ENCODE results near the gene PTGES2.

Gene PTGES2

DNA sequence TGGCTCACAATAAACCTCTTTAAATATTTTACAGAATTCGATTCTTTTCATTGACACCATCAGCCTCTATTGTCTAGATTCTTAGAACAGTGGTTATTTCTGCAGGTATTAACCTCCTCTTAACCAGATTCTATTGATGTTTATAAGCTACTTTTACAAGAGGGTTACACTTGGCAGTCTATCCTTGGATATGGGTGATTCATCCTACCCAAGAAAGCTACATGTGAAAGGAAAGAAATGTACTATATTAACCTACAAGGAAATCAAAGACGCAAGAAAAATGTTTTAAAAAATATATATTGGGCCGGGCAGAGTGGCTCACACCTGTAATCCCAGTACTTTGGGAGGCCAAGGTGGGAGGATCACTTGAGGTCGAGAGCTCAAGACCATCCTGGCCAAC lies 42.8 kb downstream of the PTGES2 start:
- CTCF ChIA-PET = interaction anchor here (0.9 to 1.9 kb wide), 7 partner anchors 9 to 140 kb away, joined by 3 to 11 read pairs (median 5); no protein-coding TSS in a partner anchor
- no peak for DNase-seq (ENCODE audit: extremely low spot score)
- TF ChIP-seq CTCF (IDR thresholded peaks at IDR 0.05; ENCODE audit: control extremely low read depth, extremely low read depth, low read depth, missing control alignments) = no peak
- POLR2A ChIA-PET = interaction anchor here (0.6 kb wide), 1 partner anchor 168 kb away, joined by 3 read pairs; the partner anchor contains the start of gene ST6GALNAC4

- POLR2A ChIA-PET = no interaction called here
- no peak for DNase-seq (ENCODE audit: extremely low spot score)
- TF ChIP-seq CTCF (IDR thresholded peaks at IDR 0.05; ENCODE audit: control extremely low read depth, extremely low read depth, low read depth, missing control alignments) = no peak
Measured at GRCh38 chr9:128082151-128082550, 45.4 kb downstream of the PTGES2 start.

GRCh38 chr9:128081056-128081455 lies 46.5 kb downstream of the PTGES2 start:
- POLR2A ChIA-PET = no interaction called here
- no peak for TF ChIP-seq CTCF (IDR thresholded peaks at IDR 0.05; ENCODE audit: control extremely low read depth, extremely low read depth, low read depth, missing control alignments)
- CTCF ChIA-PET = interaction anchor here (0.6 to 3.5 kb wide), 6 partner anchors 9 to 125 kb away, joined by 3 to 27 read pairs (median 4); no protein-coding TSS in a partner anchor
- DNase-seq (ENCODE audit: extremely low spot score) = no peak

More at GRCh38 chr9:128082151-128082550, 45.4 kb downstream of the PTGES2 start:
- CTCF ChIA-PET = interaction anchor here (0.8 to 3.5 kb wide), 6 partner anchors 8 to 140 kb away, joined by 3 to 27 read pairs (median 4); partner anchors contain the start of gene NAIF1

DNA sequence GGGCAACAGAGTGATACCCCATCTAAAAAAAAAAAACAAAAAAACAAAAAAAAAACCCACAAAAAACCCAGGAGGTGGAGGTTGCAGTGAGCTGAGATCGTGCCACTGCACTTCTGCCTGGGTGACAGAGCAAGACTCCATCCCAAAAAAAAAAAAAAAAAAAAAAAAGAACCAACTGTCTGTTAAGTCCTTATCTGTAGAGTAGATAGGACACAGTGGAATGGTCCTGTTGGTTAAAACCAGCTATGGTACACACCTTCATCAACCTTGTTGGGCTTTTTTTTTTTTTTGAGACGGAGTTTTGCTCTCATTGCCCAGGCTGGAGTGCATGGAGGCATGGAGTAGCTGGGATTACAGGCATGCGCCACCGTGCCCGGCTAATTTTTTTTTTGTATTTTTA lies 47.3 kb downstream of the PTGES2 start:
- CTCF ChIA-PET = interaction anchor here (1.2 to 3.5 kb wide), 4 partner anchors 12 to 45 kb away, joined by 4 to 27 read pairs (median 16); partner anchors contain the start of genes NAIF1 and SLC25A25
- TF ChIP-seq CTCF (IDR thresholded peaks at IDR 0.05; ENCODE audit: control extremely low read depth, extremely low read depth, low read depth, missing control alignments) = no peak
- DNase-seq (ENCODE audit: extremely low spot score) = no peak
- POLR2A ChIA-PET = no interaction called here

DNA sequence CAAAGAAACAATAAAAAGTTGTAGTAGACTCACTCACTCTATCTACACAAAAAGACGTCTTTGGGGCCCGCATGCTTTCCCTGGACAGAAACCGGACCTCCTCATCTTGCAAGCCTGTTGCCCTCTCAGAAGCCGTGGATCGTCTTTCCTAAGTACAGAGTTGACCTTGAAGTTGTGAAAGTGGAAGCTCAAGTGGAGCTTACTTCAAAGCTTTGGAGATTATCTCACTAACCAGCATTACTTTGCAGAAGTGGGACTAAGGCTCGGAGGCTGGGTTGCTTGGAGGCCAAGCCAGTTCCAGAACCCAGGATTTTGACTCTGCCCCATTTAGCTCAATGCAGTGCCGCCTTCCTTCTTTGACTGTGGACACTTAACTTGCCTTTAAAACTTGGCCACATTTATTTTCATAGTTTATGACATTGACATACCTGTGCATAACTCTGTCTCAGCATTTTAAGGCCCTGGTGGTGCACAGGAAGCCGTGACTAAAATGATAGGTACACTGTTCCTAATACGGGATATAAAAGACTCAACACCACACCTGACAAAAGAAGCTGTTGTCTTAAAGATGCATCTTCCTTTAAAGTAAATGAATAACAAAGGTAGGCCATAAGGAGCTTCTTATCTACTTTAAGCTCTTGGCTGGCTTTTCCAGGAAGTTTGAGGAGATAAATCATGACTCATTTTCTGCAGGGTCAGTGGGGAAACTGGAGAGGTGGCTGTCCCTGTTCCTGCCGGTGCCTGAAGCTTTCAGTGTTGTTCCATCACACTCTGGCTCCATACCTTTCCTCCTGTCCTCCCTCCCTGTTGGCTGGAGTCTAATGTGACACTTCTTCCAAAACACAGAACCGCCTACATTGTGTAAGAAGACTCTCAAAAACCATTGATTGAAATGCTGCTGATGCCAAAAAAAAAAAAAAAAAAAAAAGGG lies 48.8 kb downstream of the PTGES2 start:
- no peak for TF ChIP-seq CTCF (IDR thresholded peaks at IDR 0.05; ENCODE audit: control extremely low read depth, extremely low read depth, low read depth, missing control alignments)
- DNase-seq (ENCODE audit: extremely low spot score) = no peak
- ChIA-PET CTCF (interaction anchor here (1.0 to 2.7 kb wide), 11 partner anchors 9 to 136 kb away, joined by 3 to 21 read pairs (median 5); partner anchors contain the start of genes NAIF1 and SLC25A25), POLR2A (interaction anchor here (0.6 kb wide), 1 partner anchor 135 kb away, joined by 3 read pairs; no protein-coding TSS in a partner anchor)

- no peak for DNase-seq (ENCODE audit: extremely low spot score)
- POLR2A ChIA-PET = interaction anchor here (0.6 to 0.8 kb wide), 2 partner anchors 8 to 26 kb away, joined by 5 to 6 read pairs; no protein-coding TSS in a partner anchor
- CTCF ChIA-PET = interaction anchor here (1.0 to 2.7 kb wide), 8 partner anchors 9 to 135 kb away, joined by 3 to 21 read pairs (median 5); partner anchors contain the start of genes NAIF1 and SLC25A25
- no peak for TF ChIP-seq CTCF (IDR thresholded peaks at IDR 0.05; ENCODE audit: control extremely low read depth, extremely low read depth, low read depth, missing control alignments)
Measured at GRCh38 chr9:128077847-128078503, 49.6 kb downstream of the PTGES2 start.
